Frontal cortex (tissue), 4 donors: Measurements from ENCODE around the gene UBE2J2. TPM values are rescaled to one million over a fixed set of nuclear protein-coding genes. Genes with fewer than 3 reads are reported as not detected.

Source experiments
- DNase-seq, 2 donors: peaks; one replicate each; pipeline ENCODE4 v3.0.0; 2012; ENCODE audit warnings: low spot score in 2 of 2
- FAIRE-seq: peaks from 2 replicates; lab custom pipeline; 2012; peaks lifted over from hg19 to GRCh38; lab: Jason Lieb, UNC
- small RNA-seq: library from RNA; depleted of rRNA; stranded (forward); fragments of <200 nt; gene quantifications from one replicate; pipeline ENCODE3, GENCODE V24; 2014
- total RNA-seq: library from RNA; depleted of rRNA; stranded (reverse); fragments of >200 nt; gene quantifications from one replicate; pipeline ENCODE4 v1.2.3, GENCODE V29; 2014
- donor health status: control.
- donor health status: control.
- donor health status: control.

UBE2J2 gene
- total RNA-seq, 1 donor from 2014 or later = 37.9 TPM

GRCh38 chr1:1205769-1206375, 67.8 kb downstream of the UBE2J2 start:
- FAIRE-seq = no peak
- DNase-seq = no peak

- DNase-seq = no peak
- no peak for FAIRE-seq
Measured at GRCh38 chr1:1204998-1205768, 68.5 kb downstream of the UBE2J2 start.

- FAIRE-seq = no peak
- no peak for DNase-seq
Measured at GRCh38 chr1:1204425-1204920, 69.2 kb downstream of the UBE2J2 start.

Small RNAs within 50 kb of the gene (small RNA-seq; reads per million reads assigned to genes)
- not detected for gene MIR6726

Other genes with a start within 250 kb of the UBE2J2 start
- not detected for gene RNF223, start 199.5 kb downstream of the UBE2J2 start, total RNA-seq
- gene C1orf159, start 157.8 kb downstream of the UBE2J2 start, total RNA-seq = 6.1 TPM
- not detected for gene TTLL10, start 100.0 kb downstream of the UBE2J2 start, total RNA-seq
- not detected for gene TNFRSF18, start 67.3 kb downstream of the UBE2J2 start, total RNA-seq
- gene TNFRSF4, start 59.7 kb downstream of the UBE2J2 start, total RNA-seq = not detected
- gene SDF4, start 41.9 kb downstream of the UBE2J2 start, total RNA-seq = 22.8 TPM
- gene B3GALT6, start 41.6 kb downstream of the UBE2J2 start, total RNA-seq = 24.1 TPM
- not detected for gene C1QTNF12, start 27.1 kb downstream of the UBE2J2 start, total RNA-seq
- gene SCNN1D, start 6.6 kb upstream of the UBE2J2 start, total RNA-seq = 1.2 TPM
- gene ACAP3, start 34.1 kb upstream of the UBE2J2 start, total RNA-seq = 63.2 TPM
- gene PUSL1, start 34.7 kb upstream of the UBE2J2 start, total RNA-seq = 6.5 TPM
- 28.9 TPM for gene INTS11, start 50.8 kb upstream of the UBE2J2 start, total RNA-seq
- 14.3 TPM for gene CPTP, start 50.9 kb upstream of the UBE2J2 start, total RNA-seq
- 0.41 TPM for gene TAS1R3, start 57.4 kb upstream of the UBE2J2 start, total RNA-seq
- 65.2 TPM for gene DVL1, start 75.6 kb upstream of the UBE2J2 start, total RNA-seq
- gene MXRA8, start 84.7 kb upstream of the UBE2J2 start, total RNA-seq = 10.2 TPM
- gene AURKAIP1, start 101.4 kb upstream of the UBE2J2 start, total RNA-seq = 31.0 TPM
- gene CCNL2, start 125.5 kb upstream of the UBE2J2 start, total RNA-seq = 84.0 TPM
- gene MRPL20, start 133.4 kb upstream of the UBE2J2 start, total RNA-seq = 54.6 TPM
- 1.2 TPM for gene ANKRD65, start 147.4 kb upstream of the UBE2J2 start, total RNA-seq
- 2.9 TPM for gene VWA1, start 161.8 kb upstream of the UBE2J2 start, total RNA-seq
- gene ATAD3C, start 175.8 kb upstream of the UBE2J2 start, total RNA-seq = not detected
- 10.6 TPM for gene ATAD3B, start 197.9 kb upstream of the UBE2J2 start, total RNA-seq
- gene ATAD3A, start 238.3 kb upstream of the UBE2J2 start, total RNA-seq = 9.0 TPM